GM10847 (cell line): Measurements from ENCODE around the gene NBEA.

Source experiments
- POLR2A ChIP-seq: IDR thresholded peaks from 2 replicates; pipeline ENCODE4 v1.6.1; 2011; ENCODE audit not compliant: insufficient read length; ENCODE audit errors: extremely low read depth

The NBEA gene

DNA sequence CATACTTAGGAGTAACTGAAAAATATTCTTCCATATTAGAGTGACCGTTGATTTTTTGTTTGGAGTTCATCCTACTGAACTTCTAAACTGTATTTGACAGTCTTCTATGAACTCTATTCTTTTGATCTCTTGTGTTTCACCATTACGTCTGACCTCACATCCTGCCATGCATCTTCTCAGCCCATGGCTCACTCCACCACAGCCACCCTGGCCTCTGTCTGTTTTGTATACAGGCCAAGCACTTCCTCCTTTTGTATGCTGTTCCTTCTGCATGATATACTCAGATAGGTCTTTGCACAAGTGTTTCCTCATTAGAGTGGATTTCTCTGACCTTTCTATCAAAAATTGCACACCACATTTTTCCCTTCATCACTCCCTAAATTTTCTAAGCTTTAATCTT, 414.5 kb downstream of the NBEA start:
- no peak for TF ChIP-seq POLR2A

DNA sequence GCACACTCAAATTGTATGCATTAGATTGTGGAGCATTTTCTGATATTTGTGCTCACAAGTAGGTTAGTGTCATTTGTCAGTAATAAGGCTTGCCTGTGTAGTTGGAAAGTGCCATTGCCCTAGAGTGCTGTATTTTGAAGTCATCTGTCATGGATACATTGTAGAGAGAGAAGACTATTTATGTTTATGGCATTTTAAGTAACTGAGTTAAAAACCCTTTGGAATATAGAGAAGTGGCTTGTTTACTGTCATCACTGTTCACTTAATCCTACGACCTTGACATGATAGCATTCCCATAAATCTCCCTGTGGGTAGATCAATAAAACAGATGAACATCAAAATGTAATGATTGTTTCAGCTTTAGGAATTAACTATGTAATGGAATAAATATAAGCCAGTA, 423.8 kb downstream of the NBEA start:
- no peak for TF ChIP-seq POLR2A

DNA sequence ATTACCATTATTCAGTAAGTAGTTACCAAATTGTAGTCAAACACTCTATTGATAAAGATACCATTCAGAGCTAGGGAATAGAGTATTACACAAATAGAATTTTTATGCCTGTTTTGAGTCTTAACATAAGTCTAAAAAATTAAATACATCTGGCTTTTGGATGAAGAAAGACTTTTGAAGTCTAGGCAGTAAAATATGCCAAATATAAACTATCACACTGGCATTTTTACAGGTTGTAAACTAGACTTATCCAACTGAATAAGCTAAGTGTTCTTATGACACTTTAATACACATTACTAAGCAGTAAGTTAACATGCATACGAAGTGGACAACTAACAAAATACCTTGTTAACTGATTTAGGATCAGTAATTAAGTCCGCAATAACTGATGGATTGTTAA, 425.5 kb downstream of the NBEA start:
- no peak for TF ChIP-seq POLR2A

DNA sequence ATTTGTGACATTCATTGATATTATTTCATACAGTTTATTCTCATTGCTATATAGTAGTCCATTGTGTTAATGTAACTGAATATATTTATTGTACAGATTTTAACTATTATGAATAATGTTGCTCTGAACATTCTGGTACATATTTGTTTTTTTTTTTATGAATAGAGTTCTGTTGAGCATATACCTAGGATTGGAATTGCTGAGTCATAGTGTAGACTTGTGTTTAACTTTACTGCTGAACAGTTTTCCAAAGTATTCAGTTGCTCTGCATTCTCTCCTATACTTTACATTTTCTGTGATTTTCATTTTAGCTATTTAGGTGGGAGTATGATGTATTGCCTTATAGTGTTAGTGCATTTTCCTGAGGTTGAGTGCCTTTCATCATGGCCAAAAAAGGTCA, 436.9 kb downstream of the NBEA start:
- no peak for TF ChIP-seq POLR2A

DNA sequence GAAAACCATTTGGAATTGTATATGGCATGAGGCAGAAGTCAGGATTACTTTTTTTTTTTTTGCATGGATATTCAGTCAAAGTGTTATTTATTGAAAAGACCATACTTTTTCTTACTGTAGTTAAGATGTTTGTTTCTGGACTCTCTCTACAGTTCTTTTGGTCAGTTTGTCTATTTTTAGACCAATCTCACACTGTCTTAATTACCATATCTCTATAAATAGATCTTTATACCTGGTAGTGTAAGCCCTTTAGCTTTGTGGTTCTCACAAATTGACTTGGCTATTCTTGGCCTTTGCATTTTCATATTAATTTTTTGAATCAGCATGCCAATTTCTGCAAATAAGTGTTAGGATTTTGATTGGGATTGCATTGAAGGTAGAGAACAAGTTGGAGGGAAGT, 437.6 kb downstream of the NBEA start:
- TF ChIP-seq POLR2A, result no peak

DNA sequence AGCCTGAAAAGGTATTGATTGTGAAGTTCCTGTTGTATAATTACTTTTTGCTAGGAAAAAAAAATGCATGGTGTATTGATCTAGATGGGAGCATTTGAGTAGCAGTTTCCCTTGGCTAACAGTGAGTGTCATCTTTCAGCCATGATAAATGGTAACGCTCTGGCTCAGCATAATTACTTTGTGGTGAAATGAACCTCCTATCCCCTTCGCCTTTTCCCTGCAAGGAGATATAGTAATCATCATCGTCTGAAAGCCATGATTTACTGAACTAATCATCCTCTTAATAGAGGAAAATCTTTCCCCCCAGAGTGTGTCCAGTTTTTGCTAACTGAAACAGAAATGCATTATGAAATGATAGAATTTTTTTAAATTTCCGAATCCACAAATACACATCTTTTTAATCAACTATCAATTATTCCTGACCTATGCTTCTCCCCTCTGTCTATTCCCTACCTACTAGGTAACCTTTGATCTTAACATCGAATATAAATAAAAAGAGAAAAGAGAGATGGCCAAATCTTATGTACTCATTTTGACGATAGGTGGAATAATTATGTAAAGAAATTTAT, 445.7 kb downstream of the NBEA start:
- no peak for TF ChIP-seq POLR2A

DNA sequence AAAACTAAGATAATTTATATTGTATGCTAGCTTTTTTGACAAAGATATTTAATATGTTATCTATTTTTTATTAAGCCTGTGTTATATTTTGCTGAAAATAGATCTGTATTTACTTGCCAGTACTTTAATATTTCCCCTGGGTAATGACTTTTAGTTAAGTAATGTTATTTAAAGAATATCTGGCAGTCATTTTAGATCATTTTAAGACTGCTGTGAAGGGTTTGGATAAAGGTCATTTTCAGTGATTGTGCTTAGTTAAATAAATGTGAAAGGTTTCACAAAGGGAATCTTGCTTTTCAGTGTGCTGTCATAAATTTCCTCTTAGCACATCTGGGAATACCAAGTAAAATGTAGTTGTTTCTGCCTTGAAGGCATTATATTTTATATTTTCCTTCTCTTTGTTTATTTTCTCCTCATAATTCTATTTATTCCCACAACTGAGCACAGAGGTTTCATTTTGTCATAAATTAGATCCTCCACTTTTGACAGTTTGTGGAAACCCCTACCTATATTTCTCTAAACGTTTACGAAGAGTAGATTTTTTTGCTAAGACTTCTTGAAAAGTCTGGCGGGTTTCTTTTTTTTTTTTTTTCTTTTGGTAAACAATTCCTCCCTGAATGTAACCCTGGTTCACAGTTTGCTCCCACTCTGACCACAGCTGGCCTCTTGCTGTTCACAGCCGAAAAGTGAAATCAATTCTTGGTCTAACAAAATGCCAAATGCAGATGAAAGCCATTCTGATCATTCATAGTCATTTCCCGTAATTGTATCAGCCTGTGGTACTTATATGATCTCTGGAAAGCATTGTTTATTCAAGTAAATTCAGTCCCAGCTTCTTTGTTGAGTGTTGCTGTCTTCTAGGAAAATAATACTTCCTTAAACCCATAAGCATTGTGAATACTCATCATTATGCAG, 446.6 kb downstream of the NBEA start:
- TF ChIP-seq POLR2A, result no peak

DNA sequence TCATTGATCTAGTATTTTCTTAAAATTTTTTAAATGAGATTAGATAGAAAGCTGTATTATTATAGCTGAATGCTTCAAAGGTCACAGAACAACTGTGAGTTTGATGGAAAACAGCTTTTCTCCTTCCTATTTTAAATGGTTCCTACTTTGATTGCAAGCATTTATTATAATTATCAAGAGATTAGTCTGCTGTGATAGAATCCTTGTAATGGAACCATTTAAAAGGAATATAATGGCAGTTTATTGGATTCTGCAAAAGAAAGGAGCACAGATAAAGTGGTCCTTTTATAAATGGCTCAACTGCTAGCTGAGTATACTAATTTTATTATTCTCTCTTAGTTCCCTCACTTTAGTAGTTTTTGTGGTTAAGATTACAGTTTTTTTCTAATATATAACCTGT, 447.5 kb downstream of the NBEA start:
- TF ChIP-seq POLR2A, result no peak

DNA sequence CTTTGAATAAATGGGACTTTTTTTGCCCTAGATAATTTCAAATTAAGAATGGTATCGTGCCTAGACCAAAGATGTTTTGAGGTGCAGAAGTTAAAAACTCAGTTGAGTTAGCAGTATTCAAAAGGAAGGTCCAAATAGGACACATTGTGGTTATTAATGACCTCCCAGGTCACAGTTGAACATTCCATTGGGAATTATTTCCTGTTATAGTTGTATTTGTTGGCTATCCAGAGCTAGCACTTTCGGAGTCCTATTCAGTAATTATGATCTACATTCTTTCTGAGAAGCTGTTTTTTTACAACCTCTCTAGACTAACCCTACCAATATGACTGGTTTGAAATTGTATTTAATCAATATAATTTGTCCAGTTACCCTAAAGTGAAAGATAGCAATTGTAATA, 450.7 kb downstream of the NBEA start:
- TF ChIP-seq POLR2A, result no peak

DNA sequence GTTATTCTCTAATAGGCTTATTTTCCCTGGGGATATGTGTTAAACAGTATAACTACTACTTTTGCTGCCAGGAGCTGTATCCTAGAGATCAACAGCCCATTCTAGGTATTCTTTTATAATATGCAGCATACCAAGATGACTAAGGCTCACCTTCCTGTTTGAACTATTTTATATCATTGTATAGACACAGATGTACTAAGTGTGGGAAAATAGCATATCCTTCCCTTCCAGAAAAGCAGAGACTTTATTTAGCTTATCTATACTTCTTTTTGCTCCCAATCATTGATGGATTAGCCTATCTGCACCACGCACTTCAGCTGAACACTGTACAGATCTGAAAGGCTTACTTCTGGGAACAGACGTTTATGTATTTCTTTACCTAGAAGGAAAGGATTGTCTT, 451.8 kb downstream of the NBEA start:
- no peak for TF ChIP-seq POLR2A

DNA sequence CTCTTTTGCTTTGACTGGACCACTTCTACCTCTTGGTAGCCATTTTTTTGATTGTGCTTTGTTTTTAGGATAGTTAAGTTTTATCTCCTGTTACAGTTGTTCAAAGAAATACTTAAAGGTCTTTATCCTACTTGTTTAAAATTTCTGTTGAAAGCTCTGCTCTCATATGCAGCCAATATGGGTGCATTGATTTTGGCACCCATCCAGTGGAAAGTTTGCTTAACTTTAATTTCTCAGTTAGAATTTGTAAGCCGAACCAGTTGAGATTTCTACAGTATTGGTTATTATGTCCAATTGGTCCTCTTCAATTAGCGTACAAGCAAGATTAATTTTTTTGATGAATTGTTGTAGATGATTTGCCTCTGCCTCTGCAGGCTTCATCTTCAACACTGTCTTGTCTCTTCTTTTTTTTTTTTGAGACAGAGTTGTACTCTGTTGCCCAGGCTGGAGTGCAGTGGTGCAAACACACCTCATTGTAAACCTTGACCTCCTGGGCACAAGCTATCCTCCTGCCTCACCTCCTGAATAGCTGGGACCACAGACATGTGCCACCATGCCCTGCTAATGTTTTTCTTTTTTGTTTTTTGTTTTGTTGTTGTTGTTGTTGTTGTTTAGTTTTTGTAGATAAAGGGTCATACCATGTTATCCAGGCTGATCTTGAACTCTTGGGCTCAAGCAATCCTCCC, 469.1 kb downstream of the NBEA start:
- no peak for TF ChIP-seq POLR2A

DNA sequence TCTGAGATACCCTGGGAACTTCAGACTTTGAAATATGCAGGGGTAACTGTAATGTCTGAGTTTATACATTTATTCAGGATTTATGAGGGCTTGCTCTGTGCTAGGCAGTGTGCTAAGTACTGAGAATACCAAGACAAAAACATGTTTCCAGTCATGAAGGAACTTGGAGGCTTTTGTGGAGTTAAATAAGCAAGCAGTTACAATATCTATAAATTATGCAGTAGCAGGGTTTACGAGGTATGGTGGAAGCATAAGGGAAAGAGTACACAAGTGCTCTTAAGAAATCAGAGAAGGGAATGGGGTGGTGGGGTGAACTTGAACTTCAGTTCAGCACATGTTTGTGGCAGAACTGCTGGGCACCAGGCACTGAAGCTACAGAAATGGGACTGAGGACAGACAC, 506.4 kb downstream of the NBEA start:
- TF ChIP-seq POLR2A, result no peak

DNA sequence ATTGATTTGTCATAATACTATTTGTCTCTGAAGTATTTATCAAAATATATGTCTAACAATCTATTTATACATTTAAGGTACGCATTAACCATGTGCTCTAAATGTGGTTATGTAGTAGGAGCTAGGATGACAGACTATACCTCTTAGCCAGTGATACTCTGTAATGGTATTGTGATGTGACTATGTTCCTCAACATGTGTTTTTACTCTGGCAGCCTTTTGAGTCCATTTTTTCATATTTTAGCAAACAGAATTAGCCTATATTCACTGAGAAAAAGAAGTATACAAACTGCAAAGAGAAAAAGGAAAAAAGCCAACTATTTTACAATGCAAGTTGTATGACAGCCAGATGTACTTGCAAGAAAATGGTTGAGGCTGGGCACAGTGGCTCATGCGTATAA, 507.8 kb downstream of the NBEA start:
- no peak for TF ChIP-seq POLR2A

DNA sequence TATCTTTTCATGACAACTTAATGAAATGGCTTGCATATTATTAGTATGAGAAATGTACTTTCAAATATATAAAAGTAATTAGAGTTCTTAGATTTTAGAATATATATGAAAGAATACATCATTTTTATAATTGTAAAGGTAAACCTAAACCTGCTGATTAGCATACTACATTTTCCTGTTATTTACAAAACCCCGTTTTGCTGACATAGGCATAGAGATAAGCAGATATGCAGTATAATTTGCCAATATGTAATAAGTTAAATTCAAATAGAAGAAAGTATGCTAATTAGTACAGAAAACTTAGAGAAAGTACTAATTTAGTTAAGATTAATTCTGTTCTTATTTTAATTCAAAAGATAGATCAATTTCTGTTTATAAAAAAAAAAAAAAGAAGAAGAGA, 513.0 kb downstream of the NBEA start:
- TF ChIP-seq POLR2A, result no peak

DNA sequence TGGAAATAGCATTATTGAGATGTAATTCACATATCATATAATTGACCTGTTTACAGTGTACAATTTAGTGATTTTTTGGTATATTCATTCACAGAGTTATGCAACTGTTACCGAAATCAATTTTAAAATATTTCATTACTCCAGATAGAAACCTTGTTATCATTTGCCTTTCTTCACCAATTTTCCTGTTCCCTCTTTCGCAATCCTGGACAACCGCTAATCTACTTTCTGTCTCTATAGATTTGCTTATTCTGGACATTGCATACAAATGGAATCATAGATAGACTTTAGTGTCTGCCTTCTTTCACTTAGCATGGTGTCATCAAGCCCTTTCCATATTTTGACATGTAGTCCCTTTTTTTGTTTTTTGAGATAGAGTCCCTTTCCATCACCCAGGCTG, 515.2 kb downstream of the NBEA start:
- TF ChIP-seq POLR2A, result no peak

DNA sequence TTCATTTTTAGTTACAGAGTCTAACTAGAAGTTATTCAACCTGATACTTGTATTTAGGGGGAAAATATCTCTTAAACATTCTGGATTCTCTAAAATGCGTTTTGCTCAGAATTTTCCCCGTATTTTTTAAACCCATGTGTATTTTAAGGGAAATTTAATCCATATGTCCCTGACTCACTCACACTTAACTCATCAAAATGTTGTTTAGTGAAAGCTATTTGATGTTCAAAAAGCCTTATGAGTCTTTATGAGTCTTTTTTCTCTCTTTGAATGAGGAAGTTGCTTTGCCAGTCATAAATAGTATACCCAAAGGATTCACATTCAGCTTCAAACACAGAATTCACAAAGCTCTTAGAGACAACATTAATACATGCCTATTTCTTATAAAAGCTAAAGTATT, 518.0 kb downstream of the NBEA start:
- no peak for TF ChIP-seq POLR2A
